ENCODE measurements around the gene NINL. TPM values are rescaled to one million over a fixed set of nuclear protein-coding genes. Genes with fewer than 3 reads are reported as not detected.
"Not testable (repeated sequence)": the region's sequence is repeated elsewhere in the genome, so short reads cannot be mapped to it uniquely, and the experiment has no call there.

Gene NINL
- total RNA-seq, 1 donor from 2014 or later, result 95.5 TPM

DNA sequence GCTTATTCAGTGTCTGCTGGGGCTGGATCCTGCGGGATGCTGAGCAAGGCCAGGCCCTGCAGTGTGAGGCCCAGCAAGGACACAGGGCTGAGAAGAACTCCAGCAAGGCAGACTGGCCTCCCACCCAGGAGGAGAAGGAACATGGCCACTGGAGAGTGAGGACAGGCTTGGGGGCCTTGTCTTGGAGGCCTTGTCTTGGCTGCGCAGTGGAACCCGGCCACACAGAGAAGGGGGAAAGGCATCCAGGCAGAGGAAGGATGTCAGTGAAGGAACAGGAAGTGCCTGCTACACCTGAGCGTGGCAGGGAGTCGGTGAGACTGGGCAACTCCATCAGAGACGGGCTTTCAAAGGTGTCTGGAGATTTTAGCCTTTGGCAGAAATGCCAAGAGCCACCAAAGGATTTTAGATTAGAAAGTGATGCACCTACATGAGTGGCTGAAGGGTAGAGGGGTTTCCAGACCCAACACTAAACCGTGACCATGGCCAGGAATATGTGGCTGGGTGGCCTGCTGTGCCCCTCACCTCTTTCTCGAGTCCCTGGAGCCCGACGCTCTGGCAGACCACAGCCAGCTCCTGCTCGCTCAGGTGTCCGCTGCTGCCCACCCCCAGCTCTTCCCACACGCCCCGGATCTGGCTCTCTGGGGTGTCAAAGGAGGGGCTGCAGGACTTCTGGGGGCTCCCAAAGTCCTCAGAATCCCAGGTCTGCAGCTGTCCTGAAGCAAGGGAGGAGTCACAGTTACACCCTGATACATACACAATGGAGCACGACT, 80.8 kb downstream of the NINL start:
- H3K27ac Mint-ChIP-seq (ENCODE audit: unreplicated experiment), result peak overlapping the region; percentile 70
- peaks cover 27% of the 10 kb centered on the region for H3K27me3 Mint-ChIP-seq (ENCODE audit: unreplicated experiment)
- TF ChIP-seq, protein P1, sequence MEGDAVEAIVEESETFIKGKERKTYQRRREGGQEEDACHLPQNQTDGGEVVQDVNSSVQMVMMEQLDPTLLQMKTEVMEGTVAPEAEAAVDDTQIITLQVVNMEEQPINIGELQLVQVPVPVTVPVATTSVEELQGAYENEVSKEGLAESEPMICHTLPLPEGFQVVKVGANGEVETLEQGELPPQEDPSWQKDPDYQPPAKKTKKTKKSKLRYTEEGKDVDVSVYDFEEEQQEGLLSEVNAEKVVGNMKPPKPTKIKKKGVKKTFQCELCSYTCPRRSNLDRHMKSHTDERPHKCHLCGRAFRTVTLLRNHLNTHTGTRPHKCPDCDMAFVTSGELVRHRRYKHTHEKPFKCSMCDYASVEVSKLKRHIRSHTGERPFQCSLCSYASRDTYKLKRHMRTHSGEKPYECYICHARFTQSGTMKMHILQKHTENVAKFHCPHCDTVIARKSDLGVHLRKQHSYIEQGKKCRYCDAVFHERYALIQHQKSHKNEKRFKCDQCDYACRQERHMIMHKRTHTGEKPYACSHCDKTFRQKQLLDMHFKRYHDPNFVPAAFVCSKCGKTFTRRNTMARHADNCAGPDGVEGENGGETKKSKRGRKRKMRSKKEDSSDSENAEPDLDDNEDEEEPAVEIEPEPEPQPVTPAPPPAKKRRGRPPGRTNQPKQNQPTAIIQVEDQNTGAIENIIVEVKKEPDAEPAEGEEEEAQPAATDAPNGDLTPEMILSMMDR (IDR thresholded peaks at IDR 0.05; ENCODE audit: unreplicated experiment), result no peak
- H3K4me3 Mint-ChIP-seq (ENCODE audit: unreplicated experiment), result no peak overlapping the region
- peaks cover 17% of the 10 kb centered on the region for H3K4me1 Mint-ChIP-seq (ENCODE audit: unreplicated experiment)
- DNase-seq (ENCODE audit: low spot score), result no peak
- no peaks in the 10 kb centered on the region for H3K9me3 Mint-ChIP-seq (ENCODE audit: unreplicated experiment)
- peaks cover 60% of the 10 kb centered on the region for H3K36me3 Mint-ChIP-seq (ENCODE audit: low read depth, unreplicated experiment)

DNA sequence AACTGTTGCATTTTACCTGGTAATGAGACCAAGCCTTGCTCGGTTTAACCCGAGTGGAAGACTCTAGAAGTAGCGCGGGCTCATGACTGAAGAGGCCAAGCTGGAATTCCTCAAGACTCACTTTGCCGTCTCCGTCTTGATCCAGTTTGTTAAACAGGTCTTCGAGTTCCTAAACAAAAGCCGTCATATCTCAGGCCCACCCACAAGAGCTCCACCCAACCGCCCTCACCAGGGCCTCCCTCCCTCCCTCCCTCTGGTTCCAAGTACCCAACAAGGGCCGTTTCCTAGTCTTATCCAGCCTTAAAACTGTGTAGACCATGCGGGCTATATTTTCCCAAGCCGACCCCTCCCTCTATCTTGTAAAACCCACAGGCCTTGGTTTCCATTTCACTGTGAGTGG, 81.4 kb downstream of the NINL start:
- no peak overlapping the region for H3K4me3 Mint-ChIP-seq (ENCODE audit: unreplicated experiment)
- TF ChIP-seq, protein P1 (IDR thresholded peaks at IDR 0.05; ENCODE audit: unreplicated experiment), result no peak
- H3K9me3 Mint-ChIP-seq (ENCODE audit: unreplicated experiment), result no peaks in the 10 kb centered on the region
- peak overlapping the region; percentile 70 for H3K27ac Mint-ChIP-seq (ENCODE audit: unreplicated experiment)
- peaks cover 60% of the 10 kb centered on the region for H3K36me3 Mint-ChIP-seq (ENCODE audit: low read depth, unreplicated experiment)
- peaks cover 27% of the 10 kb centered on the region for H3K27me3 Mint-ChIP-seq (ENCODE audit: unreplicated experiment)
- H3K4me1 Mint-ChIP-seq (ENCODE audit: unreplicated experiment), result peaks cover 16% of the 10 kb centered on the region
- no peak for DNase-seq (ENCODE audit: low spot score)

DNA sequence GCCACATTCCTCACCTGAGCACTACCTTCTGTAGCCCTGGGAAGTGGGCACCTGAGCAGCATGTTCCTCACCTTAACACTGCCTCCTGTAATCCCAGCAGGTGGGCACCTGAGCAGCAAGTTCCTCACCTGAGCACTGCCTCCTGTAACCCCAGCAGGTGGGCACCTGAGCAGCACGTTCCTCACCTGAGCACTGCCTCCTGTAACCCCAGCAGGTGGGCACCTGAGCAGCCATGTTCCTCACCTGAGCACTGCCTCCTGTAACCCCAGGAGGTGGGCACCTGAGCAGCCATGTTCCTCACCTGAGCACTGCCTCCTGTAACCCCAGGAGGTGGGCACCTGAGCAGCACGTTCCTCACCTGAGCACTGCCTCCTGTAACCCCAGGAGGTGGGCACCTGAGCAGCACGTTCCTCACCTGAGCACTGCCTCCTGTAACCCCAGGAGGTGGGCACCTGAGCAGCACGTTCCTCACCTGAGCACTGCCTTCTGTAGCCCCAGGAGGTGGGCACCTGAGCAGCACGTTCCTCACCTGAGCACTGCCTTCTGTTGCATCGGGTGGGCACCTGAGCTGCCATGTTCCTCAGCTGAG, 82.2 kb downstream of the NINL start:
- H3K9me3 Mint-ChIP-seq (ENCODE audit: unreplicated experiment); H3K4me3 Mint-ChIP-seq (ENCODE audit: unreplicated experiment); H3K27ac Mint-ChIP-seq (ENCODE audit: unreplicated experiment); DNase-seq (ENCODE audit: low spot score): not testable (repeated sequence)
- peaks cover 61% of the 10 kb centered on the region for H3K36me3 Mint-ChIP-seq (ENCODE audit: low read depth, unreplicated experiment)
- peaks cover 28% of the 10 kb centered on the region for H3K27me3 Mint-ChIP-seq (ENCODE audit: unreplicated experiment)
- peaks cover 12% of the 10 kb centered on the region for H3K4me1 Mint-ChIP-seq (ENCODE audit: unreplicated experiment)

DNA sequence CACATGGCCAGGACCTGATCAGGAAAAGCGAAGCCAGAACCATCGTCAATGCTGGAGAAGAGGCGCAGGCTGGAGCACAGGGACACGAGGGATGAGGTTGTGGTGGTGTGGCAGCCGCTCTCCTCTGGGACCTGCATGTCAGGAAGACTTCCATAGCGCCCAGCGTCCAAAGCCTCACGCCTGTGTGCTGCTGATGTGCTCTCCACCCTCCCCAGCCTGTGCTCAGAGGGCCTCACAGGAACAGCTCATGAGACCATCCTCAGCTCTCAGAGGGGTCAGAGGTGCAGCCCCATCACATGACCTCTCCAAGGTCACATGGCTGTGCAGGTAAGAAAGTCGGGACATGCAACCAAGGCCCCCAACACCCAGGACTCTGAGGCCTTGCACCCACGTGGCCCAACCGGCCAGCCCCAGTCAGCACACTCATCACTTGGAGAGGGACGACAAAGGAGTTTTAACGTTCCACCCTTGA, 84.4 kb downstream of the NINL start:
- DNase-seq (ENCODE audit: low spot score), result no peak
- H3K27me3 Mint-ChIP-seq (ENCODE audit: unreplicated experiment), result peaks cover 22% of the 10 kb centered on the region
- no peaks in the 10 kb centered on the region for H3K9me3 Mint-ChIP-seq (ENCODE audit: unreplicated experiment)
- peaks cover 12% of the 10 kb centered on the region for H3K4me1 Mint-ChIP-seq (ENCODE audit: unreplicated experiment)
- H3K27ac Mint-ChIP-seq (ENCODE audit: unreplicated experiment), result peak overlapping the region; percentile 16
- H3K4me3 Mint-ChIP-seq (ENCODE audit: unreplicated experiment), result peak overlapping the region; percentile 25
- peaks cover 57% of the 10 kb centered on the region for H3K36me3 Mint-ChIP-seq (ENCODE audit: low read depth, unreplicated experiment)
- TF ChIP-seq, protein P1 (IDR thresholded peaks at IDR 0.05; ENCODE audit: unreplicated experiment), result no peak

DNA sequence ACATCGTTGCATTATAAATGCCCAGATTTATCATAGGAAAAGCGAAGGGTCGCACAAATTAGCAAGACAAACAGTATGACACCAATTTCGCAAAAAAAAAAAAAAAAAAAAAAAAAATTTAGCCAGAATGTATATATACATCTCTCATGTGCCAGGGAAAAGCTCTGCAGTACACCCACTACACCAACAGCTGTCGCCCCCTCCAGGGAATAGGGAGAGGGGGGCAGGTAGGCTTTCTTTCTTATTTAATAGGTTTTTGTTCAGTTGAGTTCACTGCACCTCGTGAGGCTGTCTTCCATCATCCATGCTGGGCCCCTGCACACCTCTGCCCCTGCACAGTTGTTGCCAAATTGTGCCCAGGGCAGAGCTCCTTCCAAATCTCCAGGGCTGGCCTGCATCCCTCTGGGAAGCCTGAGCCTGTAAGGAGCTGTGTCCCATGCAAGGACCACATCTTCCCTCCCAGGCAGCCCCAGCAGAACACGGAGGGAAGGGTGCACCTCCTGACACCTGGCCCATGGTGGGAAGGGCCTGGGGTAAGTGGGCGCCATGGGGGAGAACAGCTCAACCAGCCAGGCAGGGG, 85.4 kb downstream of the NINL start:
- H3K27ac Mint-ChIP-seq (ENCODE audit: unreplicated experiment), result no peak overlapping the region
- no peak overlapping the region for H3K4me3 Mint-ChIP-seq (ENCODE audit: unreplicated experiment)
- peaks cover 20% of the 10 kb centered on the region for H3K27me3 Mint-ChIP-seq (ENCODE audit: unreplicated experiment)
- no peaks in the 10 kb centered on the region for H3K9me3 Mint-ChIP-seq (ENCODE audit: unreplicated experiment)
- H3K4me1 Mint-ChIP-seq (ENCODE audit: unreplicated experiment), result peaks cover 5% of the 10 kb centered on the region
- TF ChIP-seq, protein P1 (IDR thresholded peaks at IDR 0.05; ENCODE audit: unreplicated experiment), result no peak
- H3K36me3 Mint-ChIP-seq (ENCODE audit: low read depth, unreplicated experiment), result peaks cover 53% of the 10 kb centered on the region
- DNase-seq (ENCODE audit: low spot score), result no peak

All from endothelial cell (in vitro differentiated cells).